ENCODE results near the gene SNTA1. TPM values are rescaled to one million over a fixed set of nuclear protein-coding genes. Genes with fewer than 3 reads are reported as not detected.
A peak's percentile ranks its signal among the peaks of the same experiment; 100 is the strongest.

The SNTA1 gene
- total and polyA plus RNA-seq, 9 of the 15 experiments (the other 6 are each of a cell fraction or from before 2014, with no cell fraction given): 1.2 to 40.8 (median 20.3) TPM

DNA sequence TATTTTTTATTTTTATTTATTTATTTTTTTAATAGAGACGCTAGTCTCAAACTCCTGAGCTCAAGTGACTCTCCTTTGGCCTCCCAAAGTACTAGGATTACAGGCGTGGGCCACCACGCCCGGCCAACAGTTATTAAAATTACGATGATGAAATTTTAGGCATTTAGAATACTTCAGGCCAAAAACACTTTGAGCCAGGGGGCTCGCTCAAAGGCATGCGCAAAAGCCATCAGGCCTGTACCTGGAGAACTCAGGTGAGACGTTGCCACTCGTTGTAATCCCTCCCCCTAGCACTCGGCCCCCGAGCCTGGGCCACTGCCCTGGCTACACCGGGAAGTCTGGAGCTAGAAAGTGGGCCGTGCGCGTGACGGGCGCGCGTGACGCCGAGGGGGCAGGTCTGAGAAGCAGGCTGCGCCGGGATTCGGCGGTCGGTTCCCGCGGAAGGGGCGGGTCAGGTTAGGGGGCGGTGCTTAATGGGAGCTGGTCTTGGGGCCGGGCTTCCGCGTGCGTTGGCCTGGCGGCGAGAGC, 46.0 kb upstream of the SNTA1 start (continued):
- TF ChIP-seq, protein P1, sequence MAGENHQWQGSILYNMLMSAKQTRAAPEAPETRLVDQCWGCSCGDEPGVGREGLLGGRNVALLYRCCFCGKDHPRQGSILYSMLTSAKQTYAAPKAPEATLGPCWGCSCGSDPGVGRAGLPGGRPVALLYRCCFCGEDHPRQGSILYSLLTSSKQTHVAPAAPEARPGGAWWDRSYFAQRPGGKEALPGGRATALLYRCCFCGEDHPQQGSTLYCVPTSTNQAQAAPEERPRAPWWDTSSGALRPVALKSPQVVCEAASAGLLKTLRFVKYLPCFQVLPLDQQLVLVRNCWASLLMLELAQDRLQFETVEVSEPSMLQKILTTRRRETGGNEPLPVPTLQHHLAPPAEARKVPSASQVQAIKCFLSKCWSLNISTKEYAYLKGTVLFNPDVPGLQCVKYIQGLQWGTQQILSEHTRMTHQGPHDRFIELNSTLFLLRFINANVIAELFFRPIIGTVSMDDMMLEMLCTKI (IDR thresholded peaks at IDR 0.05; ENCODE audit: partially characterized antibody): no peak
- TF ChIP-seq ZNF354B (CRISPR knock-in tag; IDR thresholded peaks at IDR 0.05) (no peak), CCAR2 (IDR thresholded peaks at IDR 0.05; ENCODE audit: low read depth, low read length) (no peak), TBP (optimal IDR thresholded peaks at IDR 0.05; ENCODE audit: low read depth, low read length) (peak; percentile 54), TBL1XR1 (IDR thresholded peaks at IDR 0.05; ENCODE audit: low read length in 2 of 2) (no peak), KLF1 (tag; IDR thresholded peaks at IDR 0.05) (no peak), MCM3 (IDR thresholded peaks at IDR 0.05) (no peak), E2F3 (CRISPR knock-in tag; IDR thresholded peaks at IDR 0.05) (no peak), BRD4 (IDR thresholded peaks at IDR 0.05) (no peak; the same call in 1 of the 2 replicates), CEBPG (CRISPR knock-in tag; IDR thresholded peaks at IDR 0.05) (peak; percentile 59; the same call in 1 of the 2 replicates), CEBPG (tag; conservative IDR thresholded peaks at IDR 0.05 in 1 of 2, IDR thresholded peaks at IDR 0.05 in 1 of 2) (peak; percentile 62 to 87; a peak in 3 of 4 replicates), CCNT2 (IDR thresholded peaks at IDR 0.05; ENCODE audit: borderline replicate concordance, extremely low read depth, insufficient read length, low read depth, low read length) (peak; percentile 59), SLC30A9 (CRISPR knock-in tag; IDR thresholded peaks at IDR 0.05) (no peak), SAFB2 (IDR thresholded peaks at IDR 0.05; ENCODE audit: borderline replicate concordance, low read depth, low read length, severe bottlenecking) (no peak), RBM22 (IDR thresholded peaks at IDR 0.05; ENCODE audit: low read depth, low read length, poor library complexity, severe bottlenecking) (no peak), SMAD3 (CRISPR knock-in tag; conservative IDR thresholded peaks at IDR 0.05) (no peak), ZC3H8 (IDR thresholded peaks at IDR 0.05) (no peak), SMC3 (conservative IDR thresholded peaks at IDR 0.05; ENCODE audit: insufficient read depth, low read depth, low read length) (no peak)
- TF ChIP-seq, protein P2, sequence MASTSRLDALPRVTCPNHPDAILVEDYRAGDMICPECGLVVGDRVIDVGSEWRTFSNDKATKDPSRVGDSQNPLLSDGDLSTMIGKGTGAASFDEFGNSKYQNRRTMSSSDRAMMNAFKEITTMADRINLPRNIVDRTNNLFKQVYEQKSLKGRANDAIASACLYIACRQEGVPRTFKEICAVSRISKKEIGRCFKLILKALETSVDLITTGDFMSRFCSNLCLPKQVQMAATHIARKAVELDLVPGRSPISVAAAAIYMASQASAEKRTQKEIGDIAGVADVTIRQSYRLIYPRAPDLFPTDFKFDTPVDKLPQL (IDR thresholded peaks at IDR 0.05; ENCODE audit: extremely low read depth, insufficient read length): no peak
- TF ChIP-seq, protein P3, sequence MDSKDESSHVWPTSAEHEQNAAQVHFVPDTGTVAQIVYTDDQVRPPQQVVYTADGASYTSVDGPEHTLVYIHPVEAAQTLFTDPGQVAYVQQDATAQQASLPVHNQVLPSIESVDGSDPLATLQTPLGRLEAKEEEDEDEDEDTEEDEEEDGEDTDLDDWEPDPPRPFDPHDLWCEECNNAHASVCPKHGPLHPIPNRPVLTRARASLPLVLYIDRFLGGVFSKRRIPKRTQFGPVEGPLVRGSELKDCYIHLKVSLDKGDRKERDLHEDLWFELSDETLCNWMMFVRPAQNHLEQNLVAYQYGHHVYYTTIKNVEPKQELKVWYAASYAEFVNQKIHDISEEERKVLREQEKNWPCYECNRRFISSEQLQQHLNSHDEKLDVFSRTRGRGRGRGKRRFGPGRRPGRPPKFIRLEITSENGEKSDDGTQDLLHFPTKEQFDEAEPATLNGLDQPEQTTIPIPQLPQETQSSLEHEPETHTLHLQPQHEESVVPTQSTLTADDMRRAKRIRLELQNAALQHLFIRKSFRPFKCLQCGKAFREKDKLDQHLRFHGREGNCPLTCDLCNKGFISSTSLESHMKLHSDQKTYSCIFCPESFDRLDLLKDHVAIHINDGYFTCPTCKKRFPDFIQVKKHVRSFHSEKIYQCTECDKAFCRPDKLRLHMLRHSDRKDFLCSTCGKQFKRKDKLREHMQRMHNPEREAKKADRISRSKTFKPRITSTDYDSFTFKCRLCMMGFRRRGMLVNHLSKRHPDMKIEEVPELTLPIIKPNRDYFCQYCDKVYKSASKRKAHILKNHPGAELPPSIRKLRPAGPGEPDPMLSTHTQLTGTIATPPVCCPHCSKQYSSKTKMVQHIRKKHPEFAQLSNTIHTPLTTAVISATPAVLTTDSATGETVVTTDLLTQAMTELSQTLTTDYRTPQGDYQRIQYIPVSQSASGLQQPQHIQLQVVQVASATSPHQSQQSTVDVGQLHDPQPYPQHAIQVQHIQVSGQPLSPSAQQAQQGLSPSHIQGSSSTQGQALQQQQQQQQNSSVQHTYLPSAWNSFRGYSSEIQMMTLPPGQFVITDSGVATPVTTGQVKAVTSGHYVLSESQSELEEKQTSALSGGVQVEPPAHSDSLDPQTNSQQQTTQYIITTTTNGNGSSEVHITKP (IDR thresholded peaks at IDR 0.05; ENCODE audit: partially characterized antibody): no peak
- TF ChIP-seq, protein P4, sequence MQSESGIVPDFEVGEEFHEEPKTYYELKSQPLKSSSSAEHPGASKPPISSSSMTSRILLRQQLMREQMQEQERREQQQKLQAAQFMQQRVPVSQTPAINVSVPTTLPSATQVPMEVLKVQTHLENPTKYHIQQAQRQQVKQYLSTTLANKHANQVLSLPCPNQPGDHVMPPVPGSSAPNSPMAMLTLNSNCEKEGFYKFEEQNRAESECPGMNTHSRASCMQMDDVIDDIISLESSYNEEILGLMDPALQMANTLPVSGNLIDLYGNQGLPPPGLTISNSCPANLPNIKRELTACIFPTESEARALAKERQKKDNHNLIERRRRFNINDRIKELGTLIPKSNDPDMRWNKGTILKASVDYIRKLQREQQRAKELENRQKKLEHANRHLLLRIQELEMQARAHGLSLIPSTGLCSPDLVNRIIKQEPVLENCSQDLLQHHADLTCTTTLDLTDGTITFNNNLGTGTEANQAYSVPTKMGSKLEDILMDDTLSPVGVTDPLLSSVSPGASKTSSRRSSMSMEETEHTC (IDR thresholded peaks at IDR 0.05): peak; percentile 95
- TF ChIP-seq, protein P5, sequence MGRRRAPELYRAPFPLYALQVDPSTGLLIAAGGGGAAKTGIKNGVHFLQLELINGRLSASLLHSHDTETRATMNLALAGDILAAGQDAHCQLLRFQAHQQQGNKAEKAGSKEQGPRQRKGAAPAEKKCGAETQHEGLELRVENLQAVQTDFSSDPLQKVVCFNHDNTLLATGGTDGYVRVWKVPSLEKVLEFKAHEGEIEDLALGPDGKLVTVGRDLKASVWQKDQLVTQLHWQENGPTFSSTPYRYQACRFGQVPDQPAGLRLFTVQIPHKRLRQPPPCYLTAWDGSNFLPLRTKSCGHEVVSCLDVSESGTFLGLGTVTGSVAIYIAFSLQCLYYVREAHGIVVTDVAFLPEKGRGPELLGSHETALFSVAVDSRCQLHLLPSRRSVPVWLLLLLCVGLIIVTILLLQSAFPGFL (CRISPR knock-in tag; IDR thresholded peaks at IDR 0.05): no peak
